IMR-90 (cell line): Measurements from ENCODE around the gene ANO10. TPM values are rescaled to one million over a fixed set of nuclear protein-coding genes. Genes with fewer than 3 reads are reported as not detected.

ENCODE experiments used
- ATAC-seq: fragments of 200-7000 bp; cut with Tn5 transposase; 2 replicates; pipeline ENCODE4 v1.9.1; 2020; ENCODE audit warnings: low read depth, mild to moderate bottlenecking, moderate library complexity
- BruUV-seq: library from RNA; stranded (reverse); fragments of 400-500 nt; replicated peaks from 2 replicates; lab custom pipeline; 2021; lab: Mats Ljungman, UMichigan
- CTCF ChIA-PET: fragments of 300-600 bp; formaldehyde crosslinking; extraction: SDS; loops from one replicate; lab custom pipeline; 2021; ENCODE audit warnings: antibody characterized with exemption; lab: Yijun Ruan, JAX
- POLR2A ChIA-PET: fragments of 300-600 bp; sonication (Branson Sonifier 250); formaldehyde crosslinking; loops from one replicate; lab custom pipeline; 2022; ENCODE audit warnings: antibody characterized with exemption; ENCODE audit not compliant: unreplicated experiment; lab: Charles Lee
- DNase-seq: peaks from one replicate; pipeline ENCODE4 v3.0.0; 2013
- H2AFZ ChIP-seq: replicated peaks from 2 replicates; pipeline ENCODE3; 2013; ENCODE audit warnings: low read length, mild to moderate bottlenecking; ENCODE audit not compliant: poor library complexity
- H2AK5ac ChIP-seq: 2 replicates; pipeline ENCODE4 v1.6.1; 2013; ENCODE audit warnings: low read depth, low read length, inconsistent platforms
- H2AK9ac ChIP-seq: replicated peaks from 2 replicates; pipeline ENCODE3; 2013; ENCODE audit warnings: mild to moderate bottlenecking, low read depth, low read length, moderate library complexity; ENCODE audit not compliant: poor library complexity
- H2BK120ac ChIP-seq: 2 replicates; pipeline ENCODE4 v1.6.1; 2013; ENCODE audit warnings: low read depth, low read length, inconsistent platforms
- H2BK15ac ChIP-seq: 3 replicates; pipeline ENCODE4 v1.6.1; 2013; ENCODE audit warnings: low read depth, low read length, inconsistent platforms
- H2BK20ac ChIP-seq: 2 replicates; pipeline ENCODE4 v1.6.1; 2013; ENCODE audit warnings: low read depth, mild to moderate bottlenecking, inconsistent platforms, low read length, moderate library complexity
- H2BK5ac ChIP-seq: 2 replicates; pipeline ENCODE4 v1.6.1; 2013; ENCODE audit warnings: mild to moderate bottlenecking, low read depth, low read length, inconsistent platforms; ENCODE audit not compliant: poor library complexity, severe bottlenecking
- H3K14ac ChIP-seq: replicated peaks from 2 replicates; pipeline ENCODE4 v1.6.1; 2013; ENCODE audit warnings: low read depth, low read length, inconsistent platforms
- H3K18ac ChIP-seq: 2 replicates; pipeline ENCODE4 v1.6.1; 2013; ENCODE audit warnings: low read depth, low read length, control low read depth
- H3K23ac ChIP-seq: 2 replicates; pipeline ENCODE4 v1.6.1; 2013; ENCODE audit warnings: low read depth, low read length, inconsistent platforms
- H3K27ac ChIP-seq: 2 replicates; pipeline ENCODE4 v1.5.1; 2013; ENCODE audit warnings: mild to moderate bottlenecking, control low read depth, low read length; ENCODE audit not compliant: insufficient read depth
- H3K27me3 ChIP-seq: 2 replicates; pipeline ENCODE4 v1.6.1; 2013; ENCODE audit warnings: low read length; ENCODE audit not compliant: control insufficient read depth, insufficient read depth
- H3K36me3 ChIP-seq: 2 replicates; pipeline ENCODE4 v1.6.1; 2013; ENCODE audit warnings: low read length, mixed read lengths; ENCODE audit not compliant: control insufficient read depth, insufficient read depth
- H3K4ac ChIP-seq: 2 replicates; pipeline ENCODE4 v1.6.1; 2013; ENCODE audit warnings: low read depth, low read length, inconsistent platforms
- H3K4me1 ChIP-seq: 2 replicates; pipeline ENCODE4 v1.6.1; 2013; ENCODE audit warnings: low read length, mixed read lengths; ENCODE audit not compliant: control insufficient read depth, insufficient read depth
- H3K4me2 ChIP-seq: 2 replicates; pipeline ENCODE4 v1.6.1; 2013; ENCODE audit warnings: low read depth, mild to moderate bottlenecking, control low read depth, low read length, moderate library complexity
- H3K4me3 ChIP-seq: 2 replicates; pipeline ENCODE4 v1.5.1; 2013; ENCODE audit warnings: low read depth, mild to moderate bottlenecking, control low read depth, low read length, moderate library complexity; ENCODE audit not compliant: insufficient read depth
- H3K56ac ChIP-seq: 2 replicates; pipeline ENCODE4 v1.6.1; 2013; ENCODE audit warnings: low read length, inconsistent platforms; ENCODE audit not compliant: insufficient read depth; ENCODE audit errors: extremely low read depth
- H3K79me1 ChIP-seq, 2 experiments: 2 replicates each; pipeline ENCODE4 v1.6.1; 2013; ENCODE audit warnings: low read length in 2 of 2, inconsistent platforms in 1 of 2, low read depth in 1 of 2
- H3K9ac ChIP-seq: 2 replicates; pipeline ENCODE4 v1.6.1; 2013; ENCODE audit warnings: low read depth, low read length, control low read depth
- H3K9me1 ChIP-seq: 2 replicates; pipeline ENCODE4 v1.6.1; 2013; ENCODE audit warnings: low read length, inconsistent platforms; ENCODE audit not compliant: insufficient read depth
- H3K9me3 ChIP-seq: 2 replicates; pipeline ENCODE4 v1.6.1; 2013; ENCODE audit warnings: low read length; ENCODE audit not compliant: control insufficient read depth, insufficient read depth
- H4K20me1 ChIP-seq: 2 replicates; pipeline ENCODE4 v1.6.1; 2013; ENCODE audit warnings: low read length, inconsistent platforms; ENCODE audit not compliant: insufficient read depth
- H4K5ac ChIP-seq: 2 replicates; pipeline ENCODE4 v1.6.1; 2013; ENCODE audit warnings: mild to moderate bottlenecking, low read depth, low read length, control low read depth
- H4K8ac ChIP-seq, 2 experiments: 2 replicates each; pipeline ENCODE4 v1.6.1; 2013; ENCODE audit warnings: low read depth in 2 of 2, low read length in 2 of 2, control low read depth in 1 of 2, inconsistent platforms in 1 of 2
- H4K91ac ChIP-seq: 2 replicates; pipeline ENCODE4 v1.6.1; 2013; ENCODE audit warnings: low read depth, low read length, inconsistent platforms; ENCODE audit not compliant: insufficient read depth
- CHD1 ChIP-seq: IDR thresholded peaks from 2 replicates; pipeline ENCODE4 v1.6.1; 2012; ENCODE audit warnings: low read depth, low read length, improper control_type of control experiment
- CTCF ChIP-seq: conservative IDR thresholded peaks from 2 replicates; pipeline ENCODE4 v1.5.1; 2012; ENCODE audit warnings: mild to moderate bottlenecking, low read depth, low read length, improper control_type of control experiment
- ELK1 ChIP-seq: fragments of 150-350 bp; IDR thresholded peaks from 2 replicates; pipeline ENCODE4 v1.6.1; 2016; ENCODE audit warnings: low read depth, mild to moderate bottlenecking, low read length, moderate library complexity, borderline replicate concordance
- MAFK ChIP-seq: IDR thresholded peaks from 2 replicates; pipeline ENCODE4 v1.6.1; 2012; ENCODE audit warnings: low read depth, low read length, improper control_type of control experiment
- NFE2L2 ChIP-seq: fragments of 150-350 bp; IDR thresholded peaks from 2 replicates; pipeline ENCODE4 v1.6.1; 2016; ENCODE audit warnings: low read depth, mild to moderate bottlenecking, low read length
- POLR2A ChIP-seq: IDR thresholded peaks from 2 replicates; pipeline ENCODE4 v1.6.1; 2012; ENCODE audit warnings: mild to moderate bottlenecking, low read depth, low read length
- RAD21 ChIP-seq: IDR thresholded peaks from 2 replicates; pipeline ENCODE4 v1.6.1; 2012; ENCODE audit warnings: low read length, improper control_type of control experiment
- RCOR1 ChIP-seq: IDR thresholded peaks from 2 replicates; pipeline ENCODE4 v1.6.1; 2012; ENCODE audit warnings: mild to moderate bottlenecking, low read length, improper control_type of control experiment; ENCODE audit not compliant: insufficient replicate concordance
- USF2 ChIP-seq: fragments of 150-350 bp; IDR thresholded peaks from 2 replicates; pipeline ENCODE4 v1.6.1; 2017; ENCODE audit warnings: mild to moderate bottlenecking, antibody characterized with exemption, low read length, low read depth
- WGBS, 2 experiments: methylation state at CpG; one replicate each; pipeline versions ENCODE4 v1.1.5 to v1.1.7; 2013; ENCODE audit warnings: missing lambda C conversion rate in 2 of 2; ENCODE audit not compliant: insufficient read length in 1 of 2; ENCODE audit errors: extremely low coverage in 2 of 2; 5-methylcytosine and 5-hydroxymethylcytosine counted together
- dilution Hi-C: fragments of 300-500 bp; cut with HindIII; formaldehyde crosslinking; loops from one replicate; pipeline ENCODE4 v1.14.3; 2018; ENCODE audit warnings: low sequenced_read_pairs; ENCODE audit not compliant: unreplicated experiment
- in situ Hi-C: fragments of 300-500 bp; cut with MboI; formaldehyde crosslinking; loops from 3 replicates; pipeline ENCODE4 v1.14.3; 2019; ENCODE audit warnings: low sequenced_read_pairs, inconsistent platforms, mixed read lengths
- intact Hi-C: fragments of 100-400 bp; cut with micrococcal nuclease; formaldehyde crosslinking; loops from 2 replicates; pipeline ENCODE4 v1.10.0; 2022
- polyA plus RNA-seq, 3 experiments: library from polyadenylated mRNA; depleted of rRNA; stranded (reverse); fragments of >200 nt; gene quantifications; 2 replicates each; pipeline ENCODE4 v1.2.3, GENCODE V29; 2012; ENCODE audit warnings: low replicate concordance in 1 of 3
- total RNA-seq: library from RNA; depleted of rRNA; stranded (reverse); fragments of >200 nt; gene quantifications from 2 replicates; pipeline ENCODE4 v1.2.3, GENCODE V29; 2012

ANO10 gene
- total and polyA plus RNA-seq, 2 of the 4 experiments (the other 2 are of a cell fraction) = 28.5 to 41.6 TPM

- Histone ChIP-seq H4K20me1 (no peaks in the 10 kb centered on the region), H3K27me3 (no peaks in the 10 kb centered on the region), H3K4me2 (no peak overlapping the region), H3K79me1 (peaks cover 0 to 5% of the 10 kb centered on the region in 2 experiments; a peak in 1 of 4 replicates), H2AFZ (no peak overlapping the region), H4K8ac (no peak overlapping the region), H2AK5ac (no peak overlapping the region), H3K56ac (no peak overlapping the region), H3K4me3 (no peak overlapping the region), H2BK5ac (no peak overlapping the region), H3K23ac (no peak overlapping the region), H4K5ac (no peak overlapping the region), H3K14ac (no peak overlapping the region), H4K91ac (no peak overlapping the region), H3K9ac (no peak overlapping the region), H3K4ac (no peak overlapping the region), H3K18ac (no peak overlapping the region), H2BK15ac (no peak overlapping the region), H3K36me3 (peaks cover 3% of the 10 kb centered on the region; the same call in 1 of the 2 replicates), H3K9me1 (peaks cover 16% of the 10 kb centered on the region), H2BK20ac (no peak overlapping the region), H3K9me3 (no peaks in the 10 kb centered on the region), H2BK120ac (no peak overlapping the region), H2AK9ac (no peak overlapping the region), H3K4me1 (peaks cover 7% of the 10 kb centered on the region; the same call in 1 of the 2 replicates), H3K27ac (no peak overlapping the region)
- DNase-seq (no peak), ATAC-seq (no peak)
- intact Hi-C loops = no loop called here
- no TSS peak for BruUV-seq
- ChIA-PET CTCF (no interaction called here), POLR2A (no interaction called here)
- TF ChIP-seq CHD1 (no peak), POLR2A (no peak), MAFK (no peak), CTCF (no peak), RCOR1 (no peak), NFE2L2 (no peak), USF2 (no peak), ELK1 (no peak), RAD21 (no peak)
- 100% methylated on average over 1 of the region's 6 CpGs; no CpG with 5 or more reads in 1 of the 2 experiments for WGBS, 2 experiments
- in situ Hi-C loops = no loop called here
- dilution Hi-C loops = no loop called here
Measured at GRCh38 chr3:43370293-43370980, 251.4 kb downstream of the ANO10 start.
